ENCODE results near the gene KAT5. TPM values are rescaled to one million over a fixed set of nuclear protein-coding genes. Genes with fewer than 3 reads are reported as not detected.

Gene KAT5
- total RNA-seq, 1 experiment from 2014 or later = 49.6 TPM

- no peaks in the 10 kb centered on the region for H3K27me3 ChIP-seq (ENCODE audit: insufficient read depth, low read depth)
- no TSS peak for BruUV-seq (replicated peaks)
- no peaks in the 10 kb centered on the region for H3K9me3 ChIP-seq (ENCODE audit: insufficient read depth, low read depth)
- intact Hi-C loops (cut with micrococcal nuclease; ENCODE audit: unreplicated experiment) = no loop called here
- CTCF ChIA-PET = interaction anchor here (0.7 kb wide), 1 partner anchor 31 kb away, joined by 3 read pairs; no protein-coding TSS in a partner anchor
- no peaks in the 10 kb centered on the region for H4K20me1 ChIP-seq (ENCODE audit: insufficient read depth)
- no peak overlapping the region for H3K27ac ChIP-seq
- H3K9me2 ChIP-seq (ENCODE audit: insufficient read depth) = no peaks in the 10 kb centered on the region
- 0 out of 2 replicates have a peak, but pooled peaks cover under 1% of the 10 kb centered on the region for H3K4me1 ChIP-seq (replicated peaks; ENCODE audit: insufficient read depth)
- no peak overlapping the region for H2AFZ ChIP-seq
- H3F3A ChIP-seq (ENCODE audit: insufficient read depth, low read depth) = peaks cover 4% of the 10 kb centered on the region; the same call in 1 of the 2 replicates
- TF ChIP-seq CTCF (conservative IDR thresholded peaks at IDR 0.05) (no peak), EZH2 (IDR thresholded peaks at IDR 0.05; ENCODE audit: low read depth) (no peak)
- POLR2A ChIA-PET (ENCODE audit: unreplicated experiment) = no interaction called here
- H3K79me2 ChIP-seq (ENCODE audit: low read depth) = no peaks in the 10 kb centered on the region
- H3K36me3 ChIP-seq (ENCODE audit: low read depth) = no peaks in the 10 kb centered on the region
- no peak overlapping the region for H3K4me3 ChIP-seq
- no peak for DNase-seq
- no peak overlapping the region for H3K4me2 ChIP-seq
Measured at GRCh38 chr11:65739022-65739421, 27.0 kb downstream of the KAT5 start.

- no peak overlapping the region for H3K27ac ChIP-seq
- H3K9me3 ChIP-seq (ENCODE audit: insufficient read depth, low read depth) = no peaks in the 10 kb centered on the region
- no TSS peak for BruUV-seq (replicated peaks)
- peaks cover 8% of the 10 kb centered on the region; the same call in 1 of the 2 replicates for H3K27me3 ChIP-seq (ENCODE audit: insufficient read depth, low read depth)
- no peak overlapping the region for H3K4me3 ChIP-seq
- H3K4me2 ChIP-seq = no peak overlapping the region
- peaks cover 4% of the 10 kb centered on the region; the same call in 1 of the 2 replicates for H3F3A ChIP-seq (ENCODE audit: insufficient read depth, low read depth)
- no peak overlapping the region; the same call in 1 of the 2 replicates for H2AFZ ChIP-seq
- CTCF ChIA-PET = no interaction called here
- 0 out of 2 replicates have a peak, but pooled peaks cover 4% of the 10 kb centered on the region for H3K4me1 ChIP-seq (replicated peaks; ENCODE audit: insufficient read depth)
- intact Hi-C loops (cut with micrococcal nuclease; ENCODE audit: unreplicated experiment) = no loop called here
- H3K9me2 ChIP-seq (ENCODE audit: insufficient read depth) = no peaks in the 10 kb centered on the region
- no peaks in the 10 kb centered on the region for H3K36me3 ChIP-seq (ENCODE audit: low read depth)
- H4K20me1 ChIP-seq (ENCODE audit: insufficient read depth) = no peaks in the 10 kb centered on the region
- TF ChIP-seq CTCF (conservative IDR thresholded peaks at IDR 0.05) (no peak), EZH2 (IDR thresholded peaks at IDR 0.05; ENCODE audit: low read depth) (no peak)
- POLR2A ChIA-PET (ENCODE audit: unreplicated experiment) = no interaction called here
- DNase-seq = no peak
- no peaks in the 10 kb centered on the region for H3K79me2 ChIP-seq (ENCODE audit: low read depth)
Measured at GRCh38 chr11:65741185-65741584, 29.1 kb downstream of the KAT5 start.

GRCh38 chr11:65742353-65742752, 30.3 kb downstream of the KAT5 start:
- H3K4me3 ChIP-seq = no peak overlapping the region
- no peaks in the 10 kb centered on the region for H3K9me3 ChIP-seq (ENCODE audit: insufficient read depth, low read depth)
- H2AFZ ChIP-seq = no peak overlapping the region
- H3K27me3 ChIP-seq (ENCODE audit: insufficient read depth, low read depth) = peaks cover 8% of the 10 kb centered on the region; the same call in 1 of the 2 replicates
- no peak for TF ChIP-seq EZH2 (IDR thresholded peaks at IDR 0.05; ENCODE audit: low read depth)
- no peak for TF ChIP-seq CTCF (conservative IDR thresholded peaks at IDR 0.05)
- intact Hi-C loops (cut with micrococcal nuclease; ENCODE audit: unreplicated experiment) = no loop called here
- H3K4me1 ChIP-seq (replicated peaks; ENCODE audit: insufficient read depth) = 0 out of 2 replicates have a peak, but pooled peaks cover 4% of the 10 kb centered on the region
- no peaks in the 10 kb centered on the region for H3K9me2 ChIP-seq (ENCODE audit: insufficient read depth)
- no peaks in the 10 kb centered on the region for H3K36me3 ChIP-seq (ENCODE audit: low read depth)
- no peak overlapping the region for H3K4me2 ChIP-seq
- H3F3A ChIP-seq (ENCODE audit: insufficient read depth, low read depth) = peaks cover 4% of the 10 kb centered on the region; the same call in 1 of the 2 replicates
- BruUV-seq (replicated peaks) = no TSS peak
- ChIA-PET POLR2A (ENCODE audit: unreplicated experiment) (no interaction called here), CTCF (no interaction called here)
- H4K20me1 ChIP-seq (ENCODE audit: insufficient read depth) = no peaks in the 10 kb centered on the region
- no peaks in the 10 kb centered on the region for H3K79me2 ChIP-seq (ENCODE audit: low read depth)
- DNase-seq = no peak
- no peak overlapping the region for H3K27ac ChIP-seq
